Parathyroid adenoma (tissue), 2 donors: ENCODE data around the gene PDE9A.

Experiments used
- H2AFZ ChIP-seq: fragments of 300-600 bp; sonication (generic); one replicate; pipeline ENCODE4 v1.7.0; 2017; ENCODE audit warnings: antibody characterized with exemption, mild to moderate bottlenecking
- H3K27ac ChIP-seq: fragments of 300-600 bp; sonication (generic); one replicate; pipeline ENCODE4 v1.7.0; 2017
- H3K27me3 ChIP-seq: fragments of 300-600 bp; sonication (generic); one replicate; pipeline ENCODE4 v1.7.0; 2017; ENCODE audit warnings: low read length; ENCODE audit not compliant: control insufficient read depth, insufficient read depth
- H3K36me3 ChIP-seq: fragments of 300-600 bp; sonication (generic); one replicate; pipeline ENCODE4 v1.7.0; 2017; ENCODE audit warnings: low read length; ENCODE audit not compliant: control insufficient read depth, insufficient read depth
- H3K4me1 ChIP-seq: fragments of 300-600 bp; sonication (generic); one replicate; pipeline ENCODE4 v1.7.0; 2017; ENCODE audit warnings: control low read depth
- H3K4me2 ChIP-seq: fragments of 300-600 bp; sonication (generic); one replicate; pipeline ENCODE4 v1.7.0; 2017; ENCODE audit warnings: low read length
- H3K4me3 ChIP-seq: fragments of 300-600 bp; sonication (generic); one replicate; pipeline ENCODE4 v1.7.0; 2017; ENCODE audit warnings: low read depth, low read length
- H3K79me2 ChIP-seq: fragments of 300-600 bp; sonication (generic); one replicate; pipeline ENCODE4 v1.7.0; 2017; ENCODE audit warnings: control low read depth
- H3K9ac ChIP-seq: fragments of 300-600 bp; sonication (generic); one replicate; pipeline ENCODE4 v1.7.0; 2017; ENCODE audit warnings: mild to moderate bottlenecking
- H3K9me3 ChIP-seq: fragments of 300-600 bp; sonication (generic); one replicate; pipeline ENCODE4 v1.7.0; 2017; ENCODE audit warnings: low read length; ENCODE audit not compliant: control insufficient read depth
- TF ChIP-seq, protein P1 (sequence below): fragments of 300-600 bp; sonication (generic); IDR thresholded peaks from one replicate; pipeline ENCODE4 v1.7.0; 2017; ENCODE audit warnings: antibody characterized with exemption, mild to moderate bottlenecking
- donor health status: primary hyperparathyroidism.

Gene PDE9A

DNA sequence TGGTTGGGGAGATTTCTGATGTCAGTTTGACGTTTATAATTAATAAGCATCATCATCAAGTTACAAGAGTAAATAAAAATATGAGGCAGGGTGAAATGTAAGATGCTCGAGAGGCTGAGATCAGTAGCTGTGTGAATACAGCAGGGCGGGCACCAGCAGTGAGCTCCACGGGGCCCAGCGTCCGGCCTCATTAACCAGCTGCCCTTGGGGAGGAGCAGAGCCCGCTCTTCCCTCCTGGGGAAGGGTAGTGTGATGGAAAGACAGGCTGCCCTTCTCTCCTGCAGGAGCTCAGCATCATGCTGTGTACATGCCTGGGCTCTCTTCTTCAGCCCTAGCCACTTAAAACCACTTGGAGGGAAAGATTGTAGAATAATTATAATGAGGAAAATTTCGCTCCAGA is 23.4 kb downstream of the PDE9A start:
- H3K27ac ChIP-seq, result no peak overlapping the region
- H3K4me3 ChIP-seq, result no peak overlapping the region
- no peak overlapping the region for H3K9ac ChIP-seq
- H3K4me2 ChIP-seq, result no peak overlapping the region
- H3K79me2 ChIP-seq, result no peaks in the 10 kb centered on the region
- no peak overlapping the region for H2AFZ ChIP-seq
- TF ChIP-seq, protein P1, sequence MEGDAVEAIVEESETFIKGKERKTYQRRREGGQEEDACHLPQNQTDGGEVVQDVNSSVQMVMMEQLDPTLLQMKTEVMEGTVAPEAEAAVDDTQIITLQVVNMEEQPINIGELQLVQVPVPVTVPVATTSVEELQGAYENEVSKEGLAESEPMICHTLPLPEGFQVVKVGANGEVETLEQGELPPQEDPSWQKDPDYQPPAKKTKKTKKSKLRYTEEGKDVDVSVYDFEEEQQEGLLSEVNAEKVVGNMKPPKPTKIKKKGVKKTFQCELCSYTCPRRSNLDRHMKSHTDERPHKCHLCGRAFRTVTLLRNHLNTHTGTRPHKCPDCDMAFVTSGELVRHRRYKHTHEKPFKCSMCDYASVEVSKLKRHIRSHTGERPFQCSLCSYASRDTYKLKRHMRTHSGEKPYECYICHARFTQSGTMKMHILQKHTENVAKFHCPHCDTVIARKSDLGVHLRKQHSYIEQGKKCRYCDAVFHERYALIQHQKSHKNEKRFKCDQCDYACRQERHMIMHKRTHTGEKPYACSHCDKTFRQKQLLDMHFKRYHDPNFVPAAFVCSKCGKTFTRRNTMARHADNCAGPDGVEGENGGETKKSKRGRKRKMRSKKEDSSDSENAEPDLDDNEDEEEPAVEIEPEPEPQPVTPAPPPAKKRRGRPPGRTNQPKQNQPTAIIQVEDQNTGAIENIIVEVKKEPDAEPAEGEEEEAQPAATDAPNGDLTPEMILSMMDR, result no peak
- no peaks in the 10 kb centered on the region for H3K27me3 ChIP-seq
- no peaks in the 10 kb centered on the region for H3K9me3 ChIP-seq
- no peaks in the 10 kb centered on the region for H3K36me3 ChIP-seq
- H3K4me1 ChIP-seq, result no peaks in the 10 kb centered on the region

DNA sequence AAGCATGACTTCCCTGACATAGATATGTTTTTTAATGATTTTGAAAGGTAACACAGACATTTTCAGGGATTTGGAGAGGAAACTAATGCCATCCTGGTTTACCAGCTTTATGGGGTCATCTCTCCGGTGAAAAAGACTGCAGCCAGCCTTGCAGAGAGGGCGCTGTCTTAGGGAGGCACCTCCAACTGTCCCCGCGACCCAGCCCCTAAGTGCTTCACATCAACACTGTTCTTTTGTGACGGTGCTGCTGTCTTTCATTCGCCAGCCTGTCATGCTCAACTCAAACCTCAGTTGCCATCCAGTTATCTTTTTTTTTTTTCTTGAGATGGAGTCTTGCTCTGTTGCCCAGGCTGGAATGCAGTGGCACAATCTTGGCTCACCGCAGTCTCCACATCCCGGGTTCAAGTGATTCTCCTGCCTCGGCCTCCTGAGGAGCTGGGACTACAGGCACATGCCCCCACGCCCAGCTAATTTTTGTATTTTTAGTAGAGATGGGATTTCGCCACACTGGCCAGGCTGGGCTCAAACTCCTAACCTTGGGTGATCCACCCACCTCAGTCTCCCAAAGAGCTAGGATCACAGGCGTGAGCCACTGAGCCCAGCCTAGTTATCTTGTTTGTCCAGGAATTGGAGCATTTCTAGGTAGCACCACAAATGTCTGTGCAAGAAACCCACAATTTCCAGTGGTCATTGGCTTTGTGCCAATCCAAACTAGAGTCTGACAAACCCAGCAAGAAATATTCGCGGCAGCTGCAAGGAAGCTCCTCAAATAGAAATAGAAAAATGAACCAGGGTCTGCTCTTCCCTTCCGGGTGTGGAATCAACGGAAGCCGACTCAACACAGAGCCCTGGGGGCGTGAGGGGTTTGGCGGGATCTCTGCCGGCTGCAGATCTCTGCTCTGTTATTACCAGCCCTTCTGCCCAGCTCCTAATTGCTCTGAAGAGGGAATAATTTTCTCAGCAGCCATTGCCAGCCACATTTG is 24.2 kb downstream of the PDE9A start:
- Histone ChIP-seq H3K27ac (no peak overlapping the region), H3K36me3 (no peaks in the 10 kb centered on the region), H3K4me2 (no peak overlapping the region), H2AFZ (no peak overlapping the region), H3K4me1 (no peaks in the 10 kb centered on the region), H3K79me2 (no peaks in the 10 kb centered on the region), H3K4me3 (no peak overlapping the region), H3K27me3 (no peaks in the 10 kb centered on the region), H3K9me3 (no peaks in the 10 kb centered on the region), H3K9ac (no peak overlapping the region)
- TF ChIP-seq, protein P1, result no peak

DNA sequence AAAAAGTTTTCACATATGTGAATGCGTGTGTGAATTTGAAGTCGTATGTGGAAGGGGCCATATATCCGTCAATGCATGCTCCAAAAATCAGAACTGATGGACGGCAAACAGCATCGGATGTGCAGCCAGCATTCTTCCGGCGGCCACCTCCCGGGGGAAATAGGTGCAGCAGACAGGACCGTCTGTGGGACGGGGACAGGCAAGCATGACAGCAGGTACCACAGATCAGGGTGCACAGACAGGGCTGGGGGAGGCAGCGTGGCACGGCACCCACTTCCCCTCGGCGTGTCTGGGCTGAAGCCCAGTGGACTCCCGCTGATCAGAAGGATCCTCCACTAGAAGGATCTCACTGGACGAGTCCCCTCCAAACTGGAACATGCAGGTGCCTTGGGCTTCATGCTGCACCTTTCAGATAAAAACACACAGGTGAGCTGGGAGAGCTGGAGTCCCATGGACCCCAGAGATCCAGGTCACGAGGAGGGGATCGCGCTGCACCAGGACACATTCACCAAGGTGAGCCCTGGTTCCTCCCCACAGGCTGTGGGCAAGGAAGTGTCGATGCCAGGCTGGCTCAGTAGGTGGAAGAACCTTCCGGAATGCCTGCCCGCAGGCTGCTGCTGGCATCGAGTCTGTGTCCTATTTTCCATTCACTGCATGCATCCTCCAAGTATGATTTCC is 25.3 kb downstream of the PDE9A start:
- no peak overlapping the region for H3K4me3 ChIP-seq
- H3K4me1 ChIP-seq, result no peaks in the 10 kb centered on the region
- H3K27ac ChIP-seq, result no peak overlapping the region
- no peaks in the 10 kb centered on the region for H3K36me3 ChIP-seq
- H3K79me2 ChIP-seq, result no peaks in the 10 kb centered on the region
- H3K9me3 ChIP-seq, result no peaks in the 10 kb centered on the region
- H3K4me2 ChIP-seq, result no peak overlapping the region
- H3K27me3 ChIP-seq, result no peaks in the 10 kb centered on the region
- TF ChIP-seq, protein P1, result no peak
- H2AFZ ChIP-seq, result no peak overlapping the region
- no peak overlapping the region for H3K9ac ChIP-seq

GRCh38 chr21:42679319-42680057 is 26.1 kb downstream of the PDE9A start:
- Histone ChIP-seq H3K4me3 (no peak overlapping the region), H3K4me2 (no peak overlapping the region), H2AFZ (no peak overlapping the region), H3K27me3 (no peaks in the 10 kb centered on the region), H3K4me1 (no peaks in the 10 kb centered on the region), H3K9me3 (no peaks in the 10 kb centered on the region), H3K79me2 (no peaks in the 10 kb centered on the region), H3K27ac (no peak overlapping the region), H3K36me3 (no peaks in the 10 kb centered on the region), H3K9ac (no peak overlapping the region)
- TF ChIP-seq, protein P1, result no peak
